WTC11 (cell line): ENCODE measurements around the gene MLC1.

ENCODE experiments used
- AFF4 ChIP-seq: sonication (generic); formaldehyde crosslinking; IDR thresholded peaks from 2 replicates; pipeline ENCODE4 v1.8.1; 2023; ENCODE audit warnings: mild to moderate bottlenecking, missing genetic modification reagents, borderline replicate concordance
- ATF3 ChIP-seq: sonication (generic); formaldehyde crosslinking; conservative IDR thresholded peaks from 2 replicates; pipeline ENCODE4 v1.8.1; 2022; ENCODE audit warnings: mild to moderate bottlenecking, missing genetic modification reagents
- CBFB ChIP-seq: sonication (generic); formaldehyde crosslinking; IDR thresholded peaks from 2 replicates; pipeline ENCODE4 v1.8.1; 2022; ENCODE audit warnings: mild to moderate bottlenecking, low read depth, missing genetic modification reagents
- CREM ChIP-seq: sonication (generic); formaldehyde crosslinking; IDR thresholded peaks from 2 replicates; pipeline ENCODE4 v1.8.1; 2022; ENCODE audit warnings: mild to moderate bottlenecking, missing genetic modification reagents, moderate library complexity
- CTCF ChIP-seq: fragments of 200-600 bp; IDR thresholded peaks from 2 replicates; pipeline ENCODE4 v1.8.0; 2022; ENCODE audit warnings: antibody characterized with exemption
- ESRRA ChIP-seq: sonication (generic); formaldehyde crosslinking; IDR thresholded peaks from 2 replicates; pipeline ENCODE4 v1.8.1; 2022; ENCODE audit warnings: mild to moderate bottlenecking, missing genetic modification reagents, borderline replicate concordance
- NFYB ChIP-seq: sonication (generic); formaldehyde crosslinking; conservative IDR thresholded peaks from 2 replicates; pipeline ENCODE4 v1.8.0; 2022; ENCODE audit warnings: low read depth, missing genetic modification reagents
- NR1H2 ChIP-seq: sonication (generic); formaldehyde crosslinking; IDR thresholded peaks from 2 replicates; pipeline ENCODE4 v1.9.0; 2021; ENCODE audit warnings: mild to moderate bottlenecking, moderate library complexity, missing genetic modification reagents
- SMAD3 ChIP-seq: sonication (generic); formaldehyde crosslinking; IDR thresholded peaks from 2 replicates; pipeline ENCODE4 v1.8.0; 2022; ENCODE audit warnings: missing genetic modification reagents, mild to moderate bottlenecking, borderline replicate concordance
- SMAD4 ChIP-seq: sonication (generic); formaldehyde crosslinking; IDR thresholded peaks from 2 replicates; pipeline ENCODE4 v1.8.0; 2022; ENCODE audit warnings: mild to moderate bottlenecking, missing genetic modification reagents
- USF2 ChIP-seq: sonication (generic); formaldehyde crosslinking; IDR thresholded peaks from 2 replicates; pipeline ENCODE4 v1.8.1; 2023; ENCODE audit warnings: mild to moderate bottlenecking, missing genetic modification reagents, moderate library complexity
- ZMAT4 ChIP-seq: fragments of 250-450 bp; sonication (Bioruptor Pico); IDR thresholded peaks from 2 replicates; pipeline ENCODE4 v1.9.0; 2021; ENCODE audit warnings: mild to moderate bottlenecking
- TF ChIP-seq, protein P1 (sequence below): sonication (generic); formaldehyde crosslinking; IDR thresholded peaks from 2 replicates; pipeline ENCODE4 v1.8.1; 2023; ENCODE audit warnings: mild to moderate bottlenecking, moderate library complexity, missing genetic modification reagents

- no peak for TF ChIP-seq CBFB
- no peak for TF ChIP-seq CTCF
- TF ChIP-seq SMAD4 (CRISPR knock-in tag): no peak
- no peak for TF ChIP-seq ESRRA (CRISPR knock-in tag)
- TF ChIP-seq NFYB (CRISPR knock-in tag): no peak
- TF ChIP-seq NR1H2 (CRISPR knock-in tag): no peak
- TF ChIP-seq, protein P1, sequence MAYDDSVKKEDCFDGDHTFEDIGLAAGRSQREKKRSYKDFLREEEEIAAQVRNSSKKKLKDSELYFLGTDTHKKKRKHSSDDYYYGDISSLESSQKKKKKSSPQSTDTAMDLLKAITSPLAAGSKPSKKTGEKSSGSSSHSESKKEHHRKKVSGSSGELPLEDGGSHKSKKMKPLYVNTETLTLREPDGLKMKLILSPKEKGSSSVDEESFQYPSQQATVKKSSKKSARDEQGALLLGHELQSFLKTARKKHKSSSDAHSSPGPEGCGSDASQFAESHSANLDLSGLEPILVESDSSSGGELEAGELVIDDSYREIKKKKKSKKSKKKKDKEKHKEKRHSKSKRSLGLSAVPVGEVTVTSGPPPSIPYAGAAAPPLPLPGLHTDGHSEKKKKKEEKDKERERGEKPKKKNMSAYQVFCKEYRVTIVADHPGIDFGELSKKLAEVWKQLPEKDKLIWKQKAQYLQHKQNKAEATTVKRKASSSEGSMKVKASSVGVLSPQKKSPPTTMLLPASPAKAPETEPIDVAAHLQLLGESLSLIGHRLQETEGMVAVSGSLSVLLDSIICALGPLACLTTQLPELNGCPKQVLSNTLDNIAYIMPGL (CRISPR knock-in tag): no peak
- no peak for TF ChIP-seq SMAD3
- TF ChIP-seq USF2: no peak
- TF ChIP-seq ZMAT4: no peak
- TF ChIP-seq ATF3 (CRISPR knock-in tag): no peak
- TF ChIP-seq AFF4: no peak
- TF ChIP-seq CREM (CRISPR knock-in tag): no peak
These were observed 67.5 kb downstream of the MLC1 start for GRCh38 chr22:50017701-50018224.
